AG08395 (cell line): ENCODE data around the gene RECQL.
"Not testable (repeated sequence)": the region's sequence is repeated elsewhere in the genome, so short reads cannot be mapped to it uniquely, and the experiment has no call there.

ENCODE experiments used
- DNase-seq: peaks from one replicate; pipeline ENCODE4 v3.0.0; 2012; ENCODE audit warnings: mixed read lengths, low spot score

RECQL gene

GRCh38 chr12:21419009-21419699 is 82.3 kb downstream of the RECQL start:
- not testable (repeated sequence) for DNase-seq
